Ovary (tissue), 9 donors: Measurements from ENCODE around the gene DLEC1. TPM values are rescaled to one million over a fixed set of nuclear protein-coding genes. Genes with fewer than 3 reads are reported as not detected.

Source experiments
- DNase-seq, 5 donors: peaks; one replicate each; pipeline ENCODE4 v3.0.0-alpha.2; 2019 to 2020
- H3K27ac ChIP-seq, 2 donors: fragments of 200-600 bp; one replicate each; pipeline versions ENCODE4 v1.5.1 to v1.8.0; 2019 to 2022
- H3K27me3 ChIP-seq: fragments of 200-600 bp; one replicate; pipeline ENCODE4 v1.8.0; 2022
- H3K36me3 ChIP-seq: fragments of 200-600 bp; sonication (generic); one replicate; pipeline ENCODE4 v1.5.1; 2019
- H3K4me1 ChIP-seq: one replicate; pipeline ENCODE4 v1.8.1; 2013; ENCODE audit warnings: mild to moderate bottlenecking, moderate library complexity; ENCODE audit not compliant: insufficient read depth
- H3K4me3 ChIP-seq: fragments of 200-600 bp; sonication (generic); one replicate; pipeline ENCODE4 v1.5.1; 2017
- H3K9me3 ChIP-seq, 2 donors: fragments of 200-600 bp in 1 of 2; sonication (generic) in 1 of 2; one replicate each; pipeline versions ENCODE4 v1.5.1 to v1.8.1; 2013 to 2019; ENCODE audit warnings: mild to moderate bottlenecking in 1 of 2, moderate library complexity in 1 of 2
- EP300 ChIP-seq: sonication (generic); formaldehyde crosslinking; IDR thresholded peaks from one replicate; pipeline ENCODE4 v1.6.1; 2017; ENCODE audit warnings: antibody characterized with exemption
- POLR2A ChIP-seq: fragments of 450-650 bp; IDR thresholded peaks from one replicate; pipeline ENCODE4 v1.6.1; 2017; ENCODE audit warnings: antibody characterized with exemption, mild to moderate bottlenecking, moderate library complexity
- WGBS, 3 donors: extraction: QIAGEN DNeasy Blood & Tissue Kit in 1 of 3; methylation state at CpG; one replicate each; pipeline versions ENCODE4 v1.1.5 to v1.1.7; 2013 to 2017; 5-methylcytosine and 5-hydroxymethylcytosine counted together
- intact Hi-C, 4 donors: fragments of 100-400 bp; cut with DNase I; formaldehyde crosslinking; loops; one replicate each; pipeline versions ENCODE4 v1.11.0 to v1.15.1; 2022 to 2023
- polyA plus RNA-seq, 2 donors: library from polyadenylated mRNA; stranded (reverse); fragments of 200-250 nt in 1 of 2; fragments of 350-450 nt in 1 of 2; fragmentation: Illumina TruSeq in 1 of 2; extraction: RNeasy Lipid Tissue Mini Kit (QIAGEN cat#74804) in 1 of 2; gene quantifications; one replicate each; pipeline ENCODE4 v1.2.3, GENCODE V29; 2013 to 2014
- total RNA-seq, 7 donors: library from RNA; depleted of rRNA in 2 of 7; stranded (reverse); fragments of >200 nt in 2 of 7; fragmentation: NEBNext Ultra II Directional in 3 of 7; extraction: Animal tissue kit (Norgen Biotek cat#: 25700) in 3 of 7; gene quantifications; one replicate each; pipeline versions ENCODE4 v1.1.0 to v1.2.4, GENCODE V29; 2016 to 2023
- TF ChIP-seq, protein P1 (sequence below), 3 donors: fragments of 450-650 bp in 2 of 3; fragments of 200-600 bp in 1 of 3; IDR thresholded peaks; one replicate each; pipeline versions ENCODE4 v1.5.1 to v1.8.0; 2016 to 2022; ENCODE audit warnings: antibody characterized with exemption in 3 of 3, mild to moderate bottlenecking in 1 of 3
- donor health status: DM: no; HTN: no; CAD: no; lungs with moderate emphysema.
- donor health status: DM: no; HTN: no; CAD: no.
- donor health status: Bipolar disorder and iron deficiency.
- donor health status: DM: yes; HTN: yes; CAD: no.
- donor health status: DM: no; HTN: no; CAD: no.
- donor health status: DM: yes; HTN: yes; CAD: no.

Gene DLEC1
- total and polyA plus RNA-seq, 9 donors: 0.93 to 23.8 (median 3.0) TPM

DNA sequence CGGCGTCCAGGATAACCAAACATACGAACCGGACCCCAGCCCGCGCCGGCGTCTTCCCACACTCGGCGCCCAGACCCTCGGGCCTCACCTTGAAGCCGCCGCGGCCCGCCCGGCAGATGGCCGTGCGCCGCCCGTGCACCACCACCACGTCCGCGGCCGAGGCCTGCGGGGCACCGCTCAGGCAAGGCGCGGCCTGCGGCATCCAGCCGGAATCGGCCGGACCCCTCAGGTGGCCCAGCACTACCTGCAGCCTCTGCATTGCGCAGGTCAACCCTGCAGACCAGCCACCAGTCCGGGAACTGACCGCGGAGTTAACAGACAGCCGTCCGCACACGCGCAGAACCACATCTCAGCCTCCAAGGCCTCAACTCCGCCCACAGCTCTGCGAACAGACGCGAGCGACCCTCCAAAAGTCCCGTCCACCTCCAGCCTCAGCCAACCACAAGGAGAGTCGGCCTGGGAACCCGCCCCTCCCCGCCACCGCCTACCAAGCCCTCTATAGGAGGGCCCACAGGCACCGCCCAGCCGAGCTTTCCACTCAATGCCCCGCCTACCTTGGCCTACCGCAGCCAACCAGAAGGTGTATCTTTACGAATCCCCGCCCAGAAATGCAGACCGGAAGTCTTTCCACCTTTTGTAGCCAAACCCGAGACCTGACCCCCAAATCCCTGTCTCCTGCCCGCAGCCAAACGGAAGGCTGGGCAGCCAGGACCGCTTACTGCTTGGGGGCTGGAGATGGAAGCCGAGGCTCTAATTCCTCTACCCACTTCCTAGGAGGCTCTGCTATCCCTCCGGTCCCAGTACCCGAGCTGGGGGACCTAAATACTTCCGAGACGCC, 98.0 kb downstream of the DLEC1 start, which contains the start of gene ACAA1:
Gene ACAA1, minus strand, starts transcription at position 351 of the 838 bp plus-strand sequence. Its CDS starts 92 bp downstream, at position 259.
- Histone ChIP-seq H3K27me3 (no peaks in the 10 kb centered on the region), H3K27ac (peak within 1 kb of the TSS; percentile 71 to 94), H3K4me1 (peaks cover 21% of the 10 kb centered on the region), H3K36me3 (no peaks in the 10 kb centered on the region), H3K9me3 (no peaks in the 10 kb centered on the region), H3K4me3 (peak within 1 kb of the TSS; percentile 96)
- peak; percentile 99 to 100 (median 100) for DNase-seq
- no peak for TF ChIP-seq EP300
- peak; percentile 88 for TF ChIP-seq POLR2A
- TF ChIP-seq, protein P1, sequence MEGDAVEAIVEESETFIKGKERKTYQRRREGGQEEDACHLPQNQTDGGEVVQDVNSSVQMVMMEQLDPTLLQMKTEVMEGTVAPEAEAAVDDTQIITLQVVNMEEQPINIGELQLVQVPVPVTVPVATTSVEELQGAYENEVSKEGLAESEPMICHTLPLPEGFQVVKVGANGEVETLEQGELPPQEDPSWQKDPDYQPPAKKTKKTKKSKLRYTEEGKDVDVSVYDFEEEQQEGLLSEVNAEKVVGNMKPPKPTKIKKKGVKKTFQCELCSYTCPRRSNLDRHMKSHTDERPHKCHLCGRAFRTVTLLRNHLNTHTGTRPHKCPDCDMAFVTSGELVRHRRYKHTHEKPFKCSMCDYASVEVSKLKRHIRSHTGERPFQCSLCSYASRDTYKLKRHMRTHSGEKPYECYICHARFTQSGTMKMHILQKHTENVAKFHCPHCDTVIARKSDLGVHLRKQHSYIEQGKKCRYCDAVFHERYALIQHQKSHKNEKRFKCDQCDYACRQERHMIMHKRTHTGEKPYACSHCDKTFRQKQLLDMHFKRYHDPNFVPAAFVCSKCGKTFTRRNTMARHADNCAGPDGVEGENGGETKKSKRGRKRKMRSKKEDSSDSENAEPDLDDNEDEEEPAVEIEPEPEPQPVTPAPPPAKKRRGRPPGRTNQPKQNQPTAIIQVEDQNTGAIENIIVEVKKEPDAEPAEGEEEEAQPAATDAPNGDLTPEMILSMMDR (IDR thresholded peaks at IDR 0.05): peak in 1 of 3 donors; percentile 15
- intact Hi-C loops: loop anchor here in 2 of 4 donors (2.0 to 10.0 kb wide), 3 partner anchors 28 to 210 kb away; partner anchors contain the start of genes OXSR1 (in 1 of the 2) and XYLB (in 1 of the 2)
- WGBS, 3 donors: 1% methylated on average over 57 to 66 of the region's 66 CpGs

DNA sequence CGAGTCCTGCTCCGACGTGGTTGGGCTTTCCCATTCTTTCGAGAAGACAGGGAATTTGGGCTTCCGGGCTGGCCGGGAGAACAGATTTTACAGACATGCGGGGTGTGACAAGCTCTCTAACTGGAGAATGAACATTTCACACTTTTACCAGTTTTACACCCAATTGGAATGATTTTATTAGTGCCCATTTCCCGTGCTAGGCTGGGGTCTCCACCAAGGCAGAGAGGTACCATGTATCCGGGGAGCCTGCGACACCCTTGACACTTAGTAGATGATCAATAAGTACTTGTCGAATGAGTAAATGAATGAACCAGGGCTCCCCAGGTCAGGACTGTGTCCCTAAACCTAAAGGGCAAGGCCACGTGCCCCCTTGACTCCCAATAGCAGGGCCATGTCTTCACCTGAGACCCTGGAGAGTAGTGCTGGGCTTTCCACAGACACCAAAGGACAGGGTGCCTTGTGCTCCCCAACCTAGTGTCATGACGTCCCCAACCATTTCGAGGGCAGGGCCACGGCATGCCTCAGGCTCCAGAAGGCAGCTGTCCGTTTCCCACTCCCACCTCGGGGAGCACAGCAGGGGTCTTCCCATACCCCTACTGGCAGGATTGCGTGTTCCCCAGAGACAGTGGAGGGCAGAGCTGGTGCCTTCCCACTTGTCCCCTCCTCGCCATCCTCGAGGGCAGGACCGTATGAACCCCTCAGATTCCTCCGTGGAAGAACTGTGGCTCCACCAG, 98.8 kb downstream of the DLEC1 start:
- Histone ChIP-seq H3K9me3 (no peaks in the 10 kb centered on the region), H3K4me1 (peaks cover 19% of the 10 kb centered on the region), H3K27ac (peak overlapping the region; percentile 71 to 94), H3K4me3 (peak overlapping the region; percentile 81), H3K27me3 (no peaks in the 10 kb centered on the region), H3K36me3 (no peaks in the 10 kb centered on the region)
- TF ChIP-seq, protein P1 (IDR thresholded peaks at IDR 0.05): no peak
- TF ChIP-seq EP300 (no peak), POLR2A (no peak)
- WGBS, 3 donors: 18 to 21% (median 20%) methylated on average over 22 of the region's 22 CpGs
- intact Hi-C loops: loop anchor here in 2 of 4 donors (2.0 to 10.0 kb wide), 3 partner anchors 27 to 210 kb away; partner anchors contain the start of genes OXSR1 (in 2 of the 2) and XYLB (in 1 of the 2)
- peak in 2 of 5 donors; percentile 47 to 53 for DNase-seq

DNA sequence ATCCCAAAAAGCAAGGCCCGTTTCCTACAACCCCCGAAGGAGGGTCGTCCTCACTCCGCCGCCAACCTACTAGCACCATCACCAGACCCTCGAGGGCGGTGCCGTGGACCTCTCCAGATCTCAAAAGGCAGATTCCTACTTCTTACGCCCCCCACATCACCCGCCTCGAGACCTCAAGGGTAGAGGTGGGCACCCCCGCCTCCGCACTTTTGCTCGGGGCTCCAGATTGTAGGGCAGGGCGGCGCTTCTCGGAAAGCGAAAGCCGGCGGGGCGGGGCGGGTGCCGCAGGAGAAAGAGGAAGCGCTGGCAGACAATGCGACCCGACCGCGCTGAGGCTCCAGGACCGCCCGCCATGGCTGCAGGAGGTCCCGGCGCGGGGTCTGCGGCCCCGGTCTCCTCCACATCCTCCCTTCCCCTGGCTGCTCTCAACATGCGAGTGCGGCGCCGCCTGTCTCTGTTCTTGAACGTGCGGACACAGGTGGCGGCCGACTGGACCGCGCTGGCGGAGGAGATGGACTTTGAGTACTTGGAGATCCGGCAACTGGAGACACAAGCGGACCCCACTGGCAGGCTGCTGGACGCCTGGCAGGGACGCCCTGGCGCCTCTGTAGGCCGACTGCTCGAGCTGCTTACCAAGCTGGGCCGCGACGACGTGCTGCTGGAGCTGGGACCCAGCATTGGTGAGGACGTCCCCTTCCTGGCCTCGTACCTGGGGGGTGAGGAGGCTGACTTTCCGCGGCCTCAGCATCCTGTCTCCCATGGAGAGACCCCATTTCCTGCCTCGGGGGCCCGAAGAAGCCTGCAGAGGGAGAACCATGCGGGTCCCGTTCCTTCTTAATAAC, 99.6 kb downstream of the DLEC1 start, which contains the start of gene MYD88:
Gene MYD88, plus strand, starts transcription at position 313 of the 842 bp plus-strand sequence. Its CDS starts 40 bp downstream, at position 353.
- Histone ChIP-seq H3K27me3 (no peaks in the 10 kb centered on the region), H3K4me3 (peak within 1 kb of the TSS; percentile 81), H3K9me3 (no peaks in the 10 kb centered on the region), H3K4me1 (peaks cover 19% of the 10 kb centered on the region), H3K36me3 (no peaks in the 10 kb centered on the region), H3K27ac (peak within 1 kb of the TSS; percentile 73 to 94)
- TF ChIP-seq, protein P1 (IDR thresholded peaks at IDR 0.05): no peak
- TF ChIP-seq EP300 (no peak), POLR2A (peak; percentile 43)
- 1% methylated on average over 39 to 65 of the region's 65 CpGs for WGBS, 3 donors
- DNase-seq: peak; percentile 69 to 85 (median 78)
- intact Hi-C loops: loop anchor here in 2 of 4 donors (2.0 to 10.0 kb wide), 3 partner anchors 26 to 209 kb away; partner anchors contain the start of genes OXSR1 (in 1 of the 2) and XYLB (in 1 of the 2)
